GM18873 (cell line): ENCODE results near the gene MRPS11.
A peak's percentile ranks its signal among the peaks of the same experiment; 100 is the strongest.
"Not testable (repeated sequence)": the region's sequence is repeated elsewhere in the genome, so short reads cannot be mapped to it uniquely, and the experiment has no call there.

Experiments used
- ATAC-seq: cut with Tn5 transposase; IDR thresholded peaks from one replicate; pipeline ENCODE4 v1.9.1; 2021; ENCODE audit warnings: mild to moderate bottlenecking, moderate library complexity, moderate number of reproducible peaks; ENCODE audit not compliant: unreplicated experiment, low FRiP score

Gene MRPS11

DNA sequence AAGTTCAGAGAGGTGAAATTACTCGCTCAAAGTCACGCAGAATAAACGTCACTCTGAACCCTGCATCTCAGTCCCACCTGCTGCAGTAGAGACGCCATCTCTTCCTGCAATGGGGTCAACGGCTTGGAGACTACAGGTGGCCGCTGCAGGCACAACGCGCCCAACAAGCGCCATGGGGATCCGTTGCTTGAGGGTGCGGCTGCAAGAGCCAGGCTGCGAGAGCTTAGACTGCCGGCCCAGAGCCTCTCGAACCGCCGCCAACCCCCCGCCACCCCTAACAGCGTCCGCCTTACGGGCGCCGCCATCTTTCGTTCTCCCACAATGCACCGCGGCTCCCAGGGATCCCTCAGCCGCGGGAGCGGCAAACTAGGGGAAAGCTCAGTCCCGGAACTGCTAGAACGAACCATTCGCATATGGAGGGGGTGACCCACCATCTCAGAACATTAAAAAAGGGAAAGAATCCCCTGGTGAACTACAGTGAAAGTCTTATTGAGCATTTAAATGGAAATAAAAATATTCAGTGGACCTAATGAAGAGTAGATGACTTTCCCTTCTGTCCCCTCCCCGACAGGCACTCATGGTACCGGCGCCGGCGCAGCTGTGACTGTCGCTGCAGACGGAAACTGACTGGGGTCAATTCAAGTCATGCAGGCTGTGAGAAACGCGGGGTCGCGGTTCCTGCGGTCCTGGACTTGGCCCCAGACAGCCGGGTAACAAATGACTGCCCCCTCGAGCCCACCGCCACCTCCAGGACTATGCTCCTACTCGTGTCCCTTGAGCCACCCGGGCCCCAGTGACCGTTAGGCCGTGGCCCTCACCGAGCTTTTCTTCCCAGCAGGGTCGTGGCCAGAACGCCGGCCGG lies at the start of gene MRPS11, which contains the start of gene MRPL46:
Gene MRPS11, plus strand, starts transcription at position 636 of the 862 bp plus-strand sequence. Its CDS starts 10 bp downstream, at position 646.
Gene MRPL46, minus strand, starts transcription at position 316 of the 862 bp plus-strand sequence. Its CDS starts 11 bp downstream, at position 305.
- ATAC-seq, result peak; percentile 81

DNA sequence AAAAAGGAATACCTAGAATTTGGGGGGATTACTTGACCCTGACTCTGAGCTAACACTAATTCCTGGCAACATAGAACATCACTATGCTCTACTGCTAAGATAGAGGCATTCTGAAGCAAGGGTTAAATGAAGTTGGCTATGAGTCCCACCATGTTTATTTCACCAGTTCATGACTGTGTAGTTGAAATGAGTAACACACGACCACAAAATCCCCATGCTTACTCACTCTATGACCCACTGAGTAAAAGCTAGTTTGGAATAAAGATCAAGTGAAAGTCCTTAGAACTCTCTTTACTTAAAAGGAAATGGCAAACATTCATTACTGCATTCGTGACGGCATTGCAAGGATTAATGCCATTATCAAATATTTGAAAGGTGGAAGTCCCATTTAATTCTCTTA lies 47.7 kb upstream of the MRPS11 start:
- ATAC-seq, result no peak

- ATAC-seq, result no peak
These were observed 44.2 kb upstream of the MRPS11 start for GRCh38 chr15:88423331-88423730.

- ATAC-seq, result no peak
These were observed 41.2 kb upstream of the MRPS11 start for GRCh38 chr15:88426304-88426703.

- no peak for ATAC-seq
These were observed 39.5 kb upstream of the MRPS11 start for GRCh38 chr15:88428053-88428452.

DNA sequence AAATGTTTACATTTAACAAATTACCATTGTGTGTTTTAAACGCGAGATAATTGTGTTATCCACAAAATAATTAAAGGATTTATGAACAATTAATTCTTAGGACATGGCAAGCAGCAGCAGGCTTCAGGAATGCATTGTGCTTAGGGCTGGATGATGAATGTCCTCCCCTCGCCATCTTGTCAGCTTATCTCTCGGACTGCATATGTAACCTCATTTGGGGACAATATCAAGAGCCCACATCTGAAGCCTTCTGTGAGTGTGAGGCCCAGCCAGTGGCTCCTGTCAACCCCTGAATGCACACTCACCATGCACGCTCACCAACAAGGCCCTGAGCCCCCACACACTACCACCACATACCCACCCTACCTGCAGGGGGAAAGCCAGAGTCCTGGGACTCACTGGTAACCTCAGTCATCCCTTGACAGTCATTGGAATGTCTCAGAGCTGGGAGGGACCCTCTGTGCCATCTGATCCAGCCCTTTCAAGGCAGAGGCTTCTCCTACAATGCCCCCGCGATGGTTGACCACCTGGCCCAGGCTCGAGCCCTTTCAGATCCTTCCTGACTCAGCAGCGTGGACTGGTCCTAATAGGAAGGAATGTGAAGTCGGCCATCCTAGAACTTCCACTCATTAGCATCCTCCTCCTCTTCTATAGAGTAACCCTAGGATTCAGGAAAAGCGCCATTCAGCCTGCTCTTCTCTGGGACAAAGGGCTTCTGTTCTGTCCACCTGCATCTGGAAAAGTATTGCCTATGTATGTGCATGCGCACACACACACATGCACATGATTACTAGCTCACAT lies 38.5 kb upstream of the MRPS11 start:
- ATAC-seq, result no peak

DNA sequence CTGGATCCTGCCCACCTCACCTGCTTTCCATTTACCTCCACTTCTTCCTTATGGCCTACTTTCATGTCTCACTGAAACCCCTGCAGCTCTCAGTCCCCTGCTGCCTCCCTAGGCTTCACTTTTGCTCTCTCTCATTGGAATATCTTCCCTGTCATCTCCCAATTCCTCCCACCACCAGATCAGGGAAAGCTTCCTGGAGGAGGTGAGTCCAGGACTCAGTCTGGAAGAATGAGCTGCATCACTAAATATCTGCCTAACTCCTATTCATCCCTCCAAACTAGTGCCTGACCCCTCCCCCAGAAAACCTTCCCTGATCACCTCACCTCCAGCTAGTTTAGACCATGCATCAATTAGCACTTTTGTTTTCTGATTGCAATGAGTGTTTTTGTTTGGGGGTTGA lies 37.5 kb upstream of the MRPS11 start:
- ATAC-seq, result no peak

DNA sequence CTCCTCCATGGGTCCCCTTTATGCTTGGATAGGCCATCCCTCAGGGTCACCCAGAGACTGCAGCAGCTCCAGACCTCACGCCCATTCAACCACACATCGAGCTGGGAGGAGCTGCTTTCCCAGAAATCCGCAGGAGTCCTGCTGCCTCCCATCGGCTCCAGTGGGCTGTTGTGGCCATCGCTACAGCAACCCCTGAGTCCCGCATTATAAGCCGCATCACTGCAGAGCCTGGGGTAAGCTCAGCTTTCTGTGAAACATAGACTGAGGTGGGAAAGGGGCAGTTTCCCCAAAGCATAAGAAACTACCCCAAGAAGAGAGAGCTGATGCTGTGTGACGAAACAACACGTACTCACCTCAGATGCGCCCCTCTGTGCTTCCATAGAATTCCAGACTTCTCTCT lies 36.1 kb upstream of the MRPS11 start:
- no peak for ATAC-seq

GRCh38 chr15:88433046-88433685 lies 34.3 kb upstream of the MRPS11 start:
- ATAC-seq, result no peak

DNA sequence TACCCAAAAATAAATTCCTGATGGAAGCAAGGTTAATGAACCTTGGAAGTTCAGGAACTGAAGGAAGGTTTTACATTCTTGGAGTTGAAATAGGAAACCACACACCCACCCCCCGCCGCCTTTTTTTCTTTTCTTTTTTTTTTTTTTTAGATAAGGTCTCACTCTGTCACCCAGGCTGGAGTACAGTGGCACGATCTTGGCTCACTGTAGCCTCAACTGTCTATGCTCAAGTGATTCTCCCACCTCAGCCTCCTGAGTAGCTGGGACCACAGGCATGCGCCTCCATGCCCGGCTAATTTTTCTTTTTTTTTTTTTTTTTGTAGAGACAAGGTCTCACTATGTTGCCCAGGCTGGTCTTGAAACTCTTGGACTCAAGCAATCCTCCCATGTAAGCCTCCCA lies 33.4 kb upstream of the MRPS11 start:
- not testable (repeated sequence) for ATAC-seq

DNA sequence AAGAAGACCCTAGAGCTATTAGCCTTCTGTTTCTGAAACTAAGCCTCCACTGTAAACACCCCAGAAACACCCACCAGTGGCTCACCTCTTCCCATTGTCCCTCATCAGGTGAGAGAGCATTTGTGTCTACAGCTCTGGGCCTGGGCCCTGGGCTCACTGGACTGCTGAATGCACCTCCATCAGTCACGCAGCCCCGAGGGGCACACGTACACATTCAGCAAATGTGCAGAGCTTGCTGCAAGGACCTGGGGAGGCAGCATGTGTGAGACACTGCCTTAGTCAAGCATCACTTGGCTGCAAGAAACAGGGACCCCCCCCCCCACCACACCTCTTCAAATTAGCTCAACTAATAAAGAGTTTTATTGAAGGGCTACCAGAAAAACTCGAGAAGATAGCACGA lies 29.3 kb upstream of the MRPS11 start:
- ATAC-seq, result no peak

DNA sequence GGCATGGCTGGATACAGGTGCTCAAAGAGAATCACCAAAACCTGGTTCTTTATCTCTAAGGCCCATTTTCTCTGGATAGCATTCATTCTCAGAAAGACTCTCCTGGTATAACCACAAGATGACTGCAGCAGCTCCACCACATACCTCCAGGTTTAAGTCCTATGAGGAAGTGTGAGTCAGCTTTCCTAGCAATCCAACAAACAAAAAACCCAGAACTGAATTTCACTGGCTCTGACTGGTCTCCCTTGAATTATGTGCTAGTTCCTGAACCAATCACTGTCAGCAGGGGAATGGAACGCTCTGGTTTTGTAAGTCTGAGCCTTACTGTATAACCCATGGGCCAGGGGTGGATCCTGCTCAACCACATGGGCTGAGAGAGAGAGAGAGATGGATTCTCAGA lies 27.5 kb upstream of the MRPS11 start:
- ATAC-seq, result no peak

DNA sequence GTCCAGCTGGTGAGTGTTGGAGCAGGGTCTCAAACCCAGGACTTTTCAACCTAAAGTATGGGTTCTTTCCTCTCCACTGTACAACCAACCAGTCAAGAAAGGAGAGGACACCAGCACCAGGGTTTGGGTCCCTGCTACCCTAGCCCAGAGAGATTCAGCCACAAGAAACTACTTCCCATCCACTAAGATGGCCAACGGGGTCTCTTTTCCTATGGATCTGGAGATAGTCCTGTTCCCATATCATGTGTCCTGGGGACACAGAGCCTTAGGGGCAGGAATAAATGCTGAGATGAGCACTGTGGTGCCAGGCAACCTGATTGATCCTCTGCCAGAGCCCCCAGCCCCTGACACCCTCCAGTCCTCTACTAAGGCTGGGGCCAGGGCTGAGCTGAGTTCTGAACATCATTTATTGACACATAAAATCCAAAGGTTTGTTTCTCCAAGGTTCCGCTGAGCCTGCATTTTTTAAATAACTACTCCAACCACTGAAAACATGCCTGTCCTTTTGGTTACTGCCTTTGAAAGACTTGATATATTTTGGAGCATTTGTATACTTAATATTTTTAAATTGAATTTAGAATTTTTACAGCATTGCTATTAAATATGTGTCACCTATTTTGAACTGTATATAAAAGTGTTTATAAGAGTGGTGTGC lies 26.3 kb upstream of the MRPS11 start:
- no peak for ATAC-seq

- no peak for ATAC-seq
These were observed 20.3 kb upstream of the MRPS11 start for GRCh38 chr15:88447206-88447605.

DNA sequence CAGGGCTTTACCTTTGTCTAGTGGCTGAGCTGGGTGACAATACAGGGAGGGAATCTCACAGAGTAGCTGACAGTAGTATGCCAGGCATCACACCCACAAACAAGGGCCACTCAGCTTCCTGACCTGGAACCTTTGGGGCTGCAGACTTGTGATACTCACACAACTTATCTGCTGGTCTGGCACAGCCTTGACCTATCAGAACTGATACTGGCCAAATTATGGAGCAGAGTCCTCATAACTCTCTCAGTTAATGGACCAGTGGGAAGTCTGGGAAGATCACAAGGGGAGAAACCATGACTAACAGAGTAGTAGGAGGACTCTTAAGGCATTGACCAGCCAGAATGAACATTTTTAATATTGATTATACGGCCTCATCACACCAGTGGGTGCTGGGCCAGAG lies 19.8 kb upstream of the MRPS11 start:
- no peak for ATAC-seq

DNA sequence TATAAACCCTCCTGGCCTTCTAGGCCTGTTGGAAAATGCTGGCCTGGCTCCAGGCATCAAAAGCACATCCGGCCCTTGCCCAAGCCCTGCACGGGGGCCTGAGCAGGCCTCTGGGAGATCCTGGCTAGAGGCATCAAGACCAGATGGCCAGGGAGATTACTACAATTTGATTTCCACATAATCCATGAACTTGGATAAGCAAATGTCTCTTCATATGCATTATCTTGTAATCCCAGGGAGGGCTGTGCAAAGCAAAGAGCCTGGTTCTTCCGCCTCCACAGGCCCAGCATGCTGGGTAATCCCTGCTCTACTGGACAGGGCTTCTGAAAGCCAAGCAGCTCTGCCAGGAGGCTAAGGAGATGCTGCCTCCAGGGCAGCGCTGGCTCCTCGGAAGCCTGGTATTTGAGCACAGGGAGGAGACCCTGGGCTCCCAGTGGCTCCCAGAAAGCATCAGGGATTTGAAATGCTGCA lies 18.5 kb upstream of the MRPS11 start:
- ATAC-seq, result no peak

DNA sequence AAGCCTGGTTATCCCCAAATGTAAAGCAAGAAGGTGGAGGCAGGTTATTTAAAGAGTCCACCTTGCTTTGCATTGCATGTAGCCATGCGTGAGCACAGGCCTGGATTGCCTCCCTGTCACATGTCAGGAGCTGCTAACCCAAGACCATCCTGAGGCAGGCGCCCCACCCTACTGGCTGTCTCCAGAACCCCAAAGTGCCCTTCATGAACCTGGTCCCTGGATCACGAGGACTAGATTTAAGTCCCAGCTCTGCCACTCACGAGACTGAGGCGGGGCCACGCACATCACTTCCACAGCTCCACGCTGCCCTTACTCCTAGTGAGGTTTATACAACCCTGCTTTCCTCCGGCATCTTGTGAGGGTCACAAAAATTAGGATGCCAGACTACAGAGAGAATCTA lies 17.9 kb upstream of the MRPS11 start:
- ATAC-seq, result no peak

GRCh38 chr15:88450125-88450798 lies 17.2 kb upstream of the MRPS11 start:
- no peak for ATAC-seq

DNA sequence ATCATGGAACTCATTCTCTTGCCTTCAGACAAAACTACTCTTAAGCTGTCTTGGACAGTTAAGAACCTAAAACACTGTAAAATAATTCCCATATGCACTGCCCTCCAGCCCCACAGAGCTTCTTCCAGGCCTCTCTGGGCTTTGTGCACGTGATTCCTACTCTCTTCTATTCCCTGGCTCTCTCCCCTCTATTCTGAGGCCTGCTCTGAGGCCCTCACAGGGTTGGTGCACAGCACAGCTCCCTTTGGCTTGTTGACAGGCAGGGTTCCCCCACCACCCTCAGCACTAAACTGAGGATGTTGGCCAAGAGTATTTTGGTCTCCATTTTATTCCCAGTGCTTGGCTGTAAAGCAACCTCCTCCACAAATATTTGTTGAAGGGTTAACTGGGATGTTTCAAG lies 13.9 kb upstream of the MRPS11 start:
- ATAC-seq, result no peak

DNA sequence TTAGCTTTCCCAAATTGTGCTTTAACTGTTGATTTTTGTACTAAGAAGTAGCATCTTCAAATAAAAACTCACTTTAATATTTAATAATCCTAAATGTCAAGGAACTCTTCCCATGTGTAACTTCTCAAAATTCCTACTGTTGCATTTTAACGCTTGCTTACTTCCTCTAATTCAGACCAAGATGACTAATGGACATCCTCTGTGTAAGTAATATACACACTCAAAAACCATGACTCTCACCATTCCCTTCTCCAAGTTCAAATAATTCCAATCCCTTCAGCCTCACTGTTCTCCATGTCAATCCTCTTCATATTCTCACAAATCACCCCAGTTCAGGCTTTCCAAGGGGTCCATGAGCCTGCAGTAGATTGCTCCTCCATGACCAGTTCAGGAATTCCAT lies 13.3 kb upstream of the MRPS11 start:
- ATAC-seq, result no peak
